H9 (cell line): ENCODE measurements around the gene RELA. TPM values are rescaled to one million over a fixed set of nuclear protein-coding genes. Genes with fewer than 3 reads are reported as not detected.

Experiments
- DNase-seq: peaks from one replicate; pipeline ENCODE4 v3.0.0-alpha.2; 2017
- H2AFZ ChIP-seq: one replicate; pipeline ENCODE4 v1.6.1; 2013; ENCODE audit warnings: mild to moderate bottlenecking, low read length, control low read depth, moderate library complexity
- H2AK5ac ChIP-seq: 2 replicates; pipeline ENCODE4 v1.6.1; 2013; ENCODE audit warnings: low read length, control low read depth, mixed read lengths; ENCODE audit not compliant: insufficient read length
- H2BK120ac ChIP-seq: one replicate; pipeline ENCODE4 v1.6.1; 2013; ENCODE audit warnings: low read depth, mild to moderate bottlenecking, low read length, control low read depth, inconsistent platforms; ENCODE audit not compliant: poor library complexity, severe bottlenecking
- H2BK12ac ChIP-seq: 2 replicates; pipeline ENCODE4 v1.6.1; 2013; ENCODE audit warnings: low read length, control low read depth, mixed read lengths, low read depth; ENCODE audit not compliant: insufficient read length
- H2BK15ac ChIP-seq: 2 replicates; pipeline ENCODE4 v1.6.1; 2013; ENCODE audit warnings: low read depth, low read length, control low read depth
- H2BK20ac ChIP-seq: one replicate; pipeline ENCODE4 v1.6.1; 2013; ENCODE audit warnings: low read depth, mild to moderate bottlenecking, low read length, control low read depth, inconsistent platforms; ENCODE audit not compliant: poor library complexity, severe bottlenecking
- H2BK5ac ChIP-seq: 2 replicates; pipeline ENCODE4 v1.6.1; 2013; ENCODE audit warnings: low read length, control low read depth, mixed read lengths; ENCODE audit not compliant: insufficient read length
- H3K14ac ChIP-seq: 2 replicates; pipeline ENCODE4 v1.6.1; 2013; ENCODE audit warnings: low read length, control low read depth; ENCODE audit not compliant: insufficient read depth
- H3K18ac ChIP-seq: 2 replicates; pipeline ENCODE4 v1.6.1; 2013; ENCODE audit warnings: low read depth, mild to moderate bottlenecking, mixed read lengths, low read length, control low read depth; ENCODE audit not compliant: insufficient read length
- H3K23ac ChIP-seq: 2 replicates; pipeline ENCODE4 v1.6.1; 2013; ENCODE audit warnings: low read length, control low read depth, mixed read lengths, low read depth; ENCODE audit not compliant: insufficient read length
- H3K23me2 ChIP-seq: 2 replicates; pipeline ENCODE4 v1.6.1; 2013; ENCODE audit warnings: low read depth, mild to moderate bottlenecking, mixed read lengths, low read length, control low read depth; ENCODE audit not compliant: insufficient read length, poor library complexity, severe bottlenecking
- H3K27ac ChIP-seq: 2 replicates; pipeline ENCODE4 v1.5.1; 2013; ENCODE audit warnings: low read length, control low read depth, mixed read lengths, low read depth; ENCODE audit not compliant: insufficient read length
- H3K27me3 ChIP-seq: 2 replicates; pipeline ENCODE4 v1.6.1; 2013; ENCODE audit warnings: low read length, control low read depth, inconsistent platforms; ENCODE audit not compliant: insufficient read depth
- H3K4ac ChIP-seq: 2 replicates; pipeline ENCODE4 v1.6.1; 2013; ENCODE audit warnings: low read depth, mild to moderate bottlenecking, control low read depth, inconsistent platforms, low read length, moderate library complexity
- H3K4me1 ChIP-seq: 2 replicates; pipeline ENCODE4 v1.6.1; 2013; ENCODE audit warnings: low read length, control low read depth, inconsistent platforms; ENCODE audit not compliant: insufficient read depth
- H3K4me2 ChIP-seq: 2 replicates; pipeline ENCODE4 v1.6.1; 2013; ENCODE audit warnings: low read length, control low read depth, mixed read lengths; ENCODE audit not compliant: insufficient read length, insufficient read depth
- H3K56ac ChIP-seq: 2 replicates; pipeline ENCODE4 v1.6.1; 2013; ENCODE audit warnings: low read depth, mild to moderate bottlenecking, mixed read lengths, low read length, control low read depth; ENCODE audit not compliant: insufficient read length
- H3K79me1 ChIP-seq: 2 replicates; pipeline ENCODE4 v1.6.1; 2013; ENCODE audit warnings: low read depth, mild to moderate bottlenecking, moderate library complexity, low read length, control low read depth, inconsistent platforms; ENCODE audit not compliant: insufficient read depth, poor library complexity, severe bottlenecking
- H3K79me2 ChIP-seq: 2 replicates; pipeline ENCODE4 v1.6.1; 2013; ENCODE audit warnings: low read length, control low read depth, inconsistent platforms; ENCODE audit not compliant: insufficient read depth
- H3K9ac ChIP-seq: 2 replicates; pipeline ENCODE4 v1.6.1; 2013; ENCODE audit warnings: low read length, control low read depth, mixed read lengths; ENCODE audit not compliant: insufficient read length; ENCODE audit errors: extremely low read depth
- H3K9me3 ChIP-seq: one replicate; pipeline ENCODE4 v1.6.1; 2013; ENCODE audit warnings: low read depth, low read length, inconsistent platforms; ENCODE audit not compliant: control insufficient read depth
- H3T11ph ChIP-seq: one replicate; pipeline ENCODE4 v1.6.1; 2013; ENCODE audit warnings: mild to moderate bottlenecking, low read length, control low read depth, inconsistent platforms
- H4K20me1 ChIP-seq: one replicate; pipeline ENCODE4 v1.6.1; 2013; ENCODE audit not compliant: control insufficient read depth, insufficient read length, insufficient read depth
- H4K5ac ChIP-seq: 2 replicates; pipeline ENCODE4 v1.6.1; 2013; ENCODE audit warnings: low read depth, mild to moderate bottlenecking, mixed read lengths, low read length, control low read depth; ENCODE audit not compliant: insufficient read length
- H4K8ac ChIP-seq: replicated peaks from 2 replicates; pipeline ENCODE4 v1.6.1; 2013; ENCODE audit warnings: low read length, control low read depth, mixed read lengths, low read depth; ENCODE audit not compliant: insufficient read length
- H4K91ac ChIP-seq: 2 replicates; pipeline ENCODE4 v1.6.1; 2013; ENCODE audit warnings: low read depth, mild to moderate bottlenecking, moderate library complexity, mixed read lengths, low read length, control low read depth; ENCODE audit not compliant: insufficient read length
- H3K27ac Mint-ChIP-seq, 3 experiments: 2 replicates in 2 of 3; 3 replicates in 1 of 3; pipeline ENCODE4 v1.8.0; 2020 to 2021; ENCODE audit warnings: mixed read lengths in 3 of 3, mild to moderate bottlenecking in 1 of 3, moderate library complexity in 1 of 3
- H3K27me3 Mint-ChIP-seq: 2 replicates; pipeline ENCODE4 v1.8.0; 2021; ENCODE audit warnings: low read depth, mild to moderate bottlenecking, moderate library complexity, mixed read lengths
- H3K36me3 Mint-ChIP-seq, 3 experiments: 2 replicates in 2 of 3; 3 replicates in 1 of 3; pipeline ENCODE4 v1.8.0; 2020 to 2021; ENCODE audit warnings: low read depth in 3 of 3, mixed read lengths in 3 of 3; ENCODE audit not compliant: insufficient read depth in 1 of 3
- H3K4me1 Mint-ChIP-seq, 2 experiments: 2 replicates each; pipeline ENCODE4 v1.8.0; 2020; ENCODE audit warnings: mixed read lengths in 2 of 2
- H3K4me3 Mint-ChIP-seq, 2 experiments: 2 replicates in 1 of 2; 3 replicates in 1 of 2; pipeline ENCODE4 v1.8.0; 2020 to 2021; ENCODE audit warnings: mild to moderate bottlenecking in 2 of 2, mixed read lengths in 2 of 2, moderate library complexity in 1 of 2
- H3K9me3 Mint-ChIP-seq, 2 experiments: 2 replicates in 1 of 2; 3 replicates in 1 of 2; pipeline ENCODE4 v1.8.0; 2020; ENCODE audit warnings: mild to moderate bottlenecking in 2 of 2, mixed read lengths in 2 of 2, moderate library complexity in 1 of 2
- WGBS: extraction: QIAGEN DNeasy Blood & Tissue Kit; methylation state at CpG from one replicate; pipeline ENCODE4 v1.1.7; 2013; ENCODE audit warnings: missing lambda C conversion rate, low lambda C conversion rate, mixed read lengths; ENCODE audit not compliant: insufficient read length; ENCODE audit errors: extremely low coverage; 5-methylcytosine and 5-hydroxymethylcytosine counted together
- total RNA-seq: library from RNA; stranded (reverse); gene quantifications from 2 replicates; pipeline ENCODE4 v1.2.1, GENCODE V29; 2021
- TF ChIP-seq, protein P1 (sequence below): fragments of 200-600 bp; sonication (generic); conservative IDR thresholded peaks from 3 replicates; pipeline ENCODE4 v1.8.0; 2021; ENCODE audit warnings: antibody characterized with exemption, mild to moderate bottlenecking

RELA gene
- total RNA-seq, 1 experiment from 2014 or later, result 48.8 TPM

DNA sequence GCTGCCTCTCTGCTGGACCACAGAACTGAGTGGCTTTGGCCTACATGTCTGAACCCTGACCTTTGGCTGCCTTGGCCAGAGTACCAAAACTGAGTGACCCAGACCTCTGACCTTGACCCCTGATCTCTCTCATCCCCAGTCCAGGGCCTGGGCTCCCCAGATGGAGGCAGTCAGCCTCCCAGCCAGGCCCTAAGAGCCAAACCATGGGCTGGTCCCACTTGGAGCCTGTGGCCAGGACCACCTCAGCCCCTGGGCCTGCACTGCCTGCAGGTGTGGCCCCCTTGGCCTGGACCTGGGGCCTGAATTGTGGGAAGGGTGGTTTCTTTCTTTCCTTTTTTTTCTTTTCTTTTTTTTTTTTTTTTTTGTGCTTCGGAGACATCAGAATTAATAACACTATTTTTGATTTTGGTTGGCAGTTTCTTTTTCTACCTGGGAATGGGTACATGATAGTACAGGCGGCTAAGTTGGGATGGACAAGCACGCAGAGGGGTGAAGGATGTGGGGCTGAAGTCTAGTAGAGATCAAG lies 25.6 kb downstream of the RELA start:
- Histone ChIP-seq H3K23me2 (peaks cover 8% of the 10 kb centered on the region), H3K56ac (no peak overlapping the region), H3K79me2 (no peaks in the 10 kb centered on the region), H3K27ac (no peak overlapping the region), H2AK5ac (no peak overlapping the region), H3T11ph (no peak overlapping the region), H3K4me1 (no peaks in the 10 kb centered on the region; the same call in 1 of the 2 replicates), H2BK20ac (no peak overlapping the region), H4K5ac (no peak overlapping the region), H3K9me3 (no peaks in the 10 kb centered on the region), H4K20me1 (no peaks in the 10 kb centered on the region), H3K4me2 (no peak overlapping the region), H4K91ac (no peak overlapping the region), H3K23ac (no peak overlapping the region), H3K9ac (peak overlapping the region; percentile 11), H2BK15ac (no peak overlapping the region), H2BK5ac (no peak overlapping the region), H3K4ac (no peak overlapping the region), H2BK12ac (no peak overlapping the region), H3K79me1 (no peaks in the 10 kb centered on the region), H3K18ac (no peak overlapping the region), H4K8ac (no peak overlapping the region), H3K14ac (no peak overlapping the region), H2AFZ (no peak overlapping the region), H3K27me3 (no peaks in the 10 kb centered on the region), H2BK120ac (no peak overlapping the region)
- WGBS, result no CpG with 5 or more reads among the region's 3 CpGs
- DNase-seq, result no peak
- H3K36me3 Mint-ChIP-seq, result peaks cover 16 to 23% (median 19%) of the 10 kb centered on the region in 3 experiments; a peak in 6 of 7 replicates
- H3K4me1 Mint-ChIP-seq, result peaks cover 22 to 23% of the 10 kb centered on the region in 2 experiments
- no peaks in the 10 kb centered on the region for H3K9me3 Mint-ChIP-seq
- peak overlapping the region; percentile 67 to 93 (median 91); a peak in 4 of 7 replicates for H3K27ac Mint-ChIP-seq
- H3K27me3 Mint-ChIP-seq, result no peaks in the 10 kb centered on the region
- peak overlapping the region; percentile 72 to 86 for H3K4me3 Mint-ChIP-seq
- TF ChIP-seq, protein P1, sequence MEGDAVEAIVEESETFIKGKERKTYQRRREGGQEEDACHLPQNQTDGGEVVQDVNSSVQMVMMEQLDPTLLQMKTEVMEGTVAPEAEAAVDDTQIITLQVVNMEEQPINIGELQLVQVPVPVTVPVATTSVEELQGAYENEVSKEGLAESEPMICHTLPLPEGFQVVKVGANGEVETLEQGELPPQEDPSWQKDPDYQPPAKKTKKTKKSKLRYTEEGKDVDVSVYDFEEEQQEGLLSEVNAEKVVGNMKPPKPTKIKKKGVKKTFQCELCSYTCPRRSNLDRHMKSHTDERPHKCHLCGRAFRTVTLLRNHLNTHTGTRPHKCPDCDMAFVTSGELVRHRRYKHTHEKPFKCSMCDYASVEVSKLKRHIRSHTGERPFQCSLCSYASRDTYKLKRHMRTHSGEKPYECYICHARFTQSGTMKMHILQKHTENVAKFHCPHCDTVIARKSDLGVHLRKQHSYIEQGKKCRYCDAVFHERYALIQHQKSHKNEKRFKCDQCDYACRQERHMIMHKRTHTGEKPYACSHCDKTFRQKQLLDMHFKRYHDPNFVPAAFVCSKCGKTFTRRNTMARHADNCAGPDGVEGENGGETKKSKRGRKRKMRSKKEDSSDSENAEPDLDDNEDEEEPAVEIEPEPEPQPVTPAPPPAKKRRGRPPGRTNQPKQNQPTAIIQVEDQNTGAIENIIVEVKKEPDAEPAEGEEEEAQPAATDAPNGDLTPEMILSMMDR, result no peak
